GM12801 (cell line): ENCODE data around the gene PCDHGB5.
"Not testable (repeated sequence)": the region's sequence is repeated elsewhere in the genome, so short reads cannot be mapped to it uniquely, and the experiment has no call there.

Source experiments
- TF ChIP-seq, protein P1 (sequence below): IDR thresholded peaks from one replicate; pipeline ENCODE4 v1.5.1; 2011; ENCODE audit warnings: control low read depth; ENCODE audit not compliant: insufficient read length; ENCODE audit errors: extremely low read depth

Gene PCDHGB5

DNA sequence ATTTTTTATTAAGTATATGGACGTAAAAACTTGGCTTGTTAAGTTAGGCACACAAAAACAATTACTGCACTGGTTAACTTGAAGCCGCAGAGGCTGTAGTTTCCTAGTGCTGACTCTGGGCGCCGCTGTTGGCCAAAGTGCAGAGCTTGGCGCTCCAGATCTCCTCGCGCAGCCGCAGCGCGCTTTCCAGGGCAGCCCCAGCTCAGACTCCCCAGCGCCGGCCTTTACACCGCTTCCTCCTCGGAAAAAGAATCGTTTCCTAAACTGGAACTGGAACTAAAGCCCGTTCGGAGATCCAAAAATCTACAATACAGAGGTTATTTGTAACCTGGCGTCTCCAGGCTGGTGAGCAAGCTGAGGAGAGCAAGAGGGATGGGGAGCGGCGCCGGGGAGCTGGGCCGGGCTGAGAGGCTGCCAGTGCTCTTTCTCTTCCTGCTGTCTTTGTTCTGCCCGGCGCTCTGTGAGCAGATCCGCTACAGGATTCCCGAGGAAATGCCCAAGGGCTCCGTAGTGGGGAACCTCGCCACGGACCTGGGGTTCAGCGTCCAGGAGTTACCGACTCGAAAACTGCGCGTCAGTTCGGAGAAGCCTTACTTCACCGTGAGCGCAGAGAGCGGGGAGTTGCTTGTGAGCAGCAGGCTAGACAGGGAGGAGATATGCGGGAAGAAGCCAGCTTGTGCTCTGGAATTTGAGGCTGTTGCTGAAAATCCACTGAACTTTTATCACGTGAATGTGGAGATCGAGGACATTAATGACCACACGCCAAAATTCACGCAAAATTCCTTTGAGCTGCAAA is at the start of gene PCDHGB5:
PCDHGB5 (plus strand) TSS at position 192 of the 796 bp plus-strand sequence; CDS start at position 373, 181 bp downstream.
- TF ChIP-seq, protein P1, sequence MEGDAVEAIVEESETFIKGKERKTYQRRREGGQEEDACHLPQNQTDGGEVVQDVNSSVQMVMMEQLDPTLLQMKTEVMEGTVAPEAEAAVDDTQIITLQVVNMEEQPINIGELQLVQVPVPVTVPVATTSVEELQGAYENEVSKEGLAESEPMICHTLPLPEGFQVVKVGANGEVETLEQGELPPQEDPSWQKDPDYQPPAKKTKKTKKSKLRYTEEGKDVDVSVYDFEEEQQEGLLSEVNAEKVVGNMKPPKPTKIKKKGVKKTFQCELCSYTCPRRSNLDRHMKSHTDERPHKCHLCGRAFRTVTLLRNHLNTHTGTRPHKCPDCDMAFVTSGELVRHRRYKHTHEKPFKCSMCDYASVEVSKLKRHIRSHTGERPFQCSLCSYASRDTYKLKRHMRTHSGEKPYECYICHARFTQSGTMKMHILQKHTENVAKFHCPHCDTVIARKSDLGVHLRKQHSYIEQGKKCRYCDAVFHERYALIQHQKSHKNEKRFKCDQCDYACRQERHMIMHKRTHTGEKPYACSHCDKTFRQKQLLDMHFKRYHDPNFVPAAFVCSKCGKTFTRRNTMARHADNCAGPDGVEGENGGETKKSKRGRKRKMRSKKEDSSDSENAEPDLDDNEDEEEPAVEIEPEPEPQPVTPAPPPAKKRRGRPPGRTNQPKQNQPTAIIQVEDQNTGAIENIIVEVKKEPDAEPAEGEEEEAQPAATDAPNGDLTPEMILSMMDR, result not testable (repeated sequence)

DNA sequence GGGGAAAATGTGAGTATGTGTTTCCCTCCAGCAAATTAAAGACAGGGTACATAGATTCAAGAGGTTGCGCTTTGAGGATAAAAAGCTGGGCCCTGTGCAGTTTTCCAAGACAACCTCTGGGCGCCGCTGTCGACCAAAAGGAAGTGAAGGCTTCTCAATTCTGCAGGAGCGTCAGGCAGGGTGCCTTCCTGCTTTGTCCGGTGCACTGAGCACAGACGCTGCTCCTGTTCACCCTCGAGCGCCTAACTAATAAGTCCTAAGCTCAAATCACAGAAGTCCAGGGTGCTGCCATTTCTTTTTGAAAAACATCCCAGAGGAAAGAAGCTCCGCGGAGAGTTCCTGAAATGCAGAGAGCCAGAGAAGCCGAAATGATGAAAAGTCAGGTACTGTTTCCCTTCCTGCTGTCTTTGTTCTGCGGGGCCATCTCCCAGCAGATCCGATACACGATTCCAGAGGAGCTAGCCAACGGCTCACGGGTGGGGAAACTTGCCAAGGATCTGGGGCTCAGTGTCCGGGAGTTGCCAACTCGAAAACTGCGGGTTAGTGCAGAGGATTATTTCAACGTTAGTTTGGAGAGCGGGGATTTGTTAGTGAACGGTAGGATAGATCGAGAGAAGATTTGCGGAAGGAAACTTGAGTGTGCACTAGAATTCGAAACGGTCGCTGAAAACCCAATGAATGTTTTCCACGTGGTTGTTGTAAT is 47.7 kb upstream of the PCDHGB5 start, which contains the start of gene PCDHGB1:
PCDHGB1 (plus strand) TSS at position 183 of the 703 bp plus-strand sequence; CDS start at position 345, 162 bp downstream.
- TF ChIP-seq, protein P1, result no peak

DNA sequence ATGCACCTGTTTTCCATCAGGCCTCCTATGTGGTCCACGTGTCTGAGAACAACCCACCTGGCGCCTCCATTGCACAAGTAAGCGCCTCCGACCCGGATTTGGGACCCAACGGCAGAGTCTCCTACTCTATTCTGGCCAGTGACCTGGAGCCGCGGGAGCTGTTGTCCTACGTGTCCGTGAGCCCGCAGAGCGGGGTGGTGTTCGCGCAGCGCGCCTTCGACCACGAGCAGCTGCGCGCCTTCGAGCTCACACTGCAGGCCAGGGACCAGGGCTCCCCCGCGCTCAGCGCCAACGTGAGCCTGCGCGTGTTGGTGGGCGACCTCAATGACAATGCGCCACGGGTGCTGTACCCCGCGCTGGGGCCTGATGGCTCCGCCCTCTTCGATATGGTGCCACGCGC is 46.2 kb upstream of the PCDHGB5 start:
- TF ChIP-seq, protein P1, result no peak

DNA sequence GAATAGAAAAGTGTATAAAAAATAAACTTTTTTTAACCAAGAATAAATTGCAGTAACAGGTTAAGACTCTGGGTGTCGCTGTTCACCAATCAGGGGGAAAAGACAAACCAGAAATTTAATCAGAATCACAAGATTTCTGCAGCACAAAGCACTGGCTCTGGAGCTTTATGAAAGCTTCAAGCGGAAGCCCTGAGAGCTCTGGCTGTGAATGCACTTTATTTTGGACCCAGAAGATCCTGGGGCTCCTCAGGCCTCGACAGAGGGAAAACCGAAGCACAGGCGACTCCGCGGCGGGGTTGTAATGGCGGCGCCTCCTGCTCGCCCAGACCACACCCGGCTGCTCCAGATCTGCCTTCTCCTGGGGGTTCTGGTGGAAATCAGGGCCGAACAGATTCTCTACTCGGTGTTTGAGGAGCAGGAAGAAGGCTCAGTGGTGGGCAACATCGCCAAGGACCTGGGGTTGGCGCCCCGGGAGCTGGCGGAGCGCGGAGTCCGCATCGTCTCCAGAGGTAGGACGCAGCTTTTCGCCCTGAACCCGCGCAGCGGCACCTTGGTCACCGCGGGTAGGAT is 42.8 kb upstream of the PCDHGB5 start, which contains the start of gene PCDHGA4:
PCDHGA4 (plus strand) TSS at position 122 of the 570 bp plus-strand sequence; CDS start at position 209, 87 bp downstream.
- TF ChIP-seq, protein P1, result no peak

DNA sequence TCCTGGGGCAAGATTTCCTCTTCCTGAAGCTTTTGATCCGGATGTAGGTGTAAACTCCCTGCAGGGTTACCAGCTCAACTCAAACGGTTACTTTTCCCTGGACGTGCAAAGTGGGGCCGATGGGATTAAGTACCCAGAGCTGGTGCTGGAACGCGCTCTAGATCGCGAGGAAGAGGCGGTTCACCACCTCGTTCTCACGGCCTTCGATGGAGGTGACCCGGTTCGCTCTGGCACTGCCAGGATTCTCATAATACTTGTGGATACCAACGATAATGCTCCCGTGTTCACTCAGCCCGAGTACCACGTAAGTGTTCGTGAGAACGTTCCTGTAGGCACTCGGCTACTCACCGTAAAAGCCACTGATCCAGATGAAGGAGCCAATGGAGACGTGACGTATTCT is 42.1 kb upstream of the PCDHGB5 start:
- TF ChIP-seq, protein P1, result no peak

DNA sequence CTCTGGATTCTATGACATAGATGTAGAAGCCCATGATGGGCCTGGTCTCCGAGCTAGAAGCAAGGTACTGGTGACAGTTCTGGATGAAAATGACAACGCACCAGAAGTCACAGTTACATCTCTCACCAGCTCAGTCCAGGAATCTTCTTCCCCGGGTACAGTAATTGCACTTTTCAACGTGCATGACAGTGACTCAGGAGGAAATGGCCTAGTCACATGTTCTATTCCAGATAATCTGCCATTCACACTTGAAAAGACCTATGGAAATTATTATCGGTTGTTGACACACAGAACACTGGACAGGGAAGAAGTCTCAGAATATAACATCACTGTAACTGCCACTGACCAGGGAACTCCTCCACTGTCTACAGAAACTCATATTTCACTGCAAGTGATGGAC is 41.6 kb upstream of the PCDHGB5 start:
- TF ChIP-seq, protein P1, result no peak

DNA sequence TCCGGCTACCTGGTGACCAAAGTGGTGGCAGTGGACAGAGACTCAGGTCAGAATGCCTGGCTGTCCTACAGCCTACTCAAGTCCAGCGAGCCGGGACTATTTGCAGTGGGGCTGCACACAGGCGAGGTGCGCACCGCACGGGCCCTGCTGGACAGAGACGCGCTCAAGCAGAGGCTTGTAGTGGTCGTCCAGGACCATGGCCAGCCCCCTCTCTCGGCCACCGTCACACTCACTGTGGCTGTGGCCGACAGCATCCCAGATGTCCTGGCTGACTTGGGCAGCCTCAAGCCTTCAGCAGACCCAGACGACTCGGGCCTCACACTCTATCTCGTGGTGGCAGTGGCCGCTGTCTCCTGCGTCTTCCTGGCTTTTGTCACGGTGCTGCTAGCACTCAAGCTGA is 40.8 kb upstream of the PCDHGB5 start:
- TF ChIP-seq, protein P1, result no peak
